OCI-LY3 (cell line): ENCODE measurements around the gene SCN8A.

Source experiments
- H2AFZ ChIP-seq: fragments of 200-600, 300-600 bp; shearing (Covaris generic); 2 replicates; pipeline ENCODE4 v1.6.0; 2014; ENCODE audit warnings: antibody characterized with exemption, low read depth, low read length
- H3K27ac ChIP-seq: fragments of 200-600, 300-600 bp; sonication (generic); 2 replicates; pipeline ENCODE4 v1.5.1; 2014; ENCODE audit warnings: mild to moderate bottlenecking, low read length, moderate library complexity, mixed read lengths
- H3K27me3 ChIP-seq: fragments of 200-600, 300-600 bp; sonication (generic); 2 replicates; pipeline ENCODE4 v1.6.1; 2014; ENCODE audit warnings: low read depth, low read length, mixed read lengths
- H3K36me3 ChIP-seq: fragments of 200-600, 300-600 bp; sonication (generic); replicated peaks from 2 replicates; pipeline ENCODE3; 2014; ENCODE audit warnings: low read depth, low read length, mixed read lengths
- H3K4me1 ChIP-seq: fragments of 300-600, 200-600 bp; sonication (generic); 2 replicates; pipeline ENCODE4 v1.6.1; 2014; ENCODE audit warnings: low read length, mixed read lengths
- H3K4me2 ChIP-seq: fragments of 200-600, 300-600 bp; sonication (generic); 2 replicates; pipeline ENCODE4 v1.6.1; 2014; ENCODE audit warnings: low read length, mixed read lengths
- H3K4me3 ChIP-seq: fragments of 300-600, 200-600 bp; sonication (generic); 2 replicates; pipeline ENCODE4 v1.5.1; 2014; ENCODE audit warnings: antibody characterized with exemption, mild to moderate bottlenecking, low read length, moderate library complexity
- H3K79me2 ChIP-seq: fragments of 300-600, 200-600 bp; shearing (Covaris generic); 2 replicates; pipeline ENCODE4 v1.6.1; 2014; ENCODE audit warnings: mild to moderate bottlenecking, low read length, mixed read lengths
- H3K9ac ChIP-seq: fragments of 300-600, 200-600 bp; shearing (Covaris generic); 2 replicates; pipeline ENCODE4 v1.6.0; 2014; ENCODE audit warnings: mild to moderate bottlenecking, low read length, moderate library complexity
- H3K9me3 ChIP-seq: fragments of 200-600, 300-600 bp; shearing (Covaris generic); 2 replicates; pipeline ENCODE4 v1.6.1; 2014; ENCODE audit warnings: low read length, mixed read lengths; ENCODE audit not compliant: insufficient read depth
- H4K20me1 ChIP-seq: fragments of 200-600, 300-600 bp; sonication (generic); 2 replicates; pipeline ENCODE4 v1.6.1; 2016; ENCODE audit warnings: low read length, mixed read lengths; ENCODE audit not compliant: insufficient read depth
- EZH2phosphoT487 ChIP-seq: fragments of 200-600 bp; shearing (Covaris generic); IDR thresholded peaks from 2 replicates; pipeline ENCODE4 v1.6.1; 2018; ENCODE audit warnings: antibody characterized with exemption, mixed run types, low read depth
- TF ChIP-seq, protein P1 (sequence below): fragments of 200-600, 300-600 bp; sonication (generic); IDR thresholded peaks from 2 replicates; pipeline ENCODE4 v1.5.1; 2014; ENCODE audit warnings: antibody characterized with exemption, low read length, low read depth

Gene SCN8A

DNA sequence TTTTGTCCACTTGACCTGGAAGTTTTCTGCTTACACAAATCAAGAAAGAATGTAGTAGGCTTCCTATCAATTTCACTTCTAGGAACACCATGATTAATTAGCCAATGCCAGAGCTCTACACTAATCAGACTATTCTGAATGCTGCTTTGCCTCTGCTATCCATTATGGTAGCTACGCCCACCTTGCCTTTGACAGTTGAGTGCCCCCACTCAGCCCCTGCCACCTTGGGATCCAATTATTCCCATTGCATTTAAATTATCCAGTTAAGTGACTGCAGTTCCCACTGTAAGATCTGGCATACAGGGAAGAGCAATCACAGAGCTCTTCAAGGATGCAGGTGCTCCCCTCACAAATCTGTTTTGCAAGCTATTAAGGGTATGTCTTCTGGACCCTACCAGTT, 210.0 kb downstream of the SCN8A start:
- Histone ChIP-seq H3K4me1 (no peaks in the 10 kb centered on the region), H3K4me2 (no peak overlapping the region), H2AFZ (no peak overlapping the region), H3K79me2 (no peaks in the 10 kb centered on the region), H3K9me3 (no peaks in the 10 kb centered on the region), H3K36me3 (no peaks in the 10 kb centered on the region), H3K4me3 (no peak overlapping the region), H3K27me3 (no peaks in the 10 kb centered on the region), H3K9ac (no peak overlapping the region), H4K20me1 (no peaks in the 10 kb centered on the region), H3K27ac (no peak overlapping the region)
- no peak for TF ChIP-seq EZH2phosphoT487
- TF ChIP-seq, protein P1, sequence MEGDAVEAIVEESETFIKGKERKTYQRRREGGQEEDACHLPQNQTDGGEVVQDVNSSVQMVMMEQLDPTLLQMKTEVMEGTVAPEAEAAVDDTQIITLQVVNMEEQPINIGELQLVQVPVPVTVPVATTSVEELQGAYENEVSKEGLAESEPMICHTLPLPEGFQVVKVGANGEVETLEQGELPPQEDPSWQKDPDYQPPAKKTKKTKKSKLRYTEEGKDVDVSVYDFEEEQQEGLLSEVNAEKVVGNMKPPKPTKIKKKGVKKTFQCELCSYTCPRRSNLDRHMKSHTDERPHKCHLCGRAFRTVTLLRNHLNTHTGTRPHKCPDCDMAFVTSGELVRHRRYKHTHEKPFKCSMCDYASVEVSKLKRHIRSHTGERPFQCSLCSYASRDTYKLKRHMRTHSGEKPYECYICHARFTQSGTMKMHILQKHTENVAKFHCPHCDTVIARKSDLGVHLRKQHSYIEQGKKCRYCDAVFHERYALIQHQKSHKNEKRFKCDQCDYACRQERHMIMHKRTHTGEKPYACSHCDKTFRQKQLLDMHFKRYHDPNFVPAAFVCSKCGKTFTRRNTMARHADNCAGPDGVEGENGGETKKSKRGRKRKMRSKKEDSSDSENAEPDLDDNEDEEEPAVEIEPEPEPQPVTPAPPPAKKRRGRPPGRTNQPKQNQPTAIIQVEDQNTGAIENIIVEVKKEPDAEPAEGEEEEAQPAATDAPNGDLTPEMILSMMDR, result no peak

DNA sequence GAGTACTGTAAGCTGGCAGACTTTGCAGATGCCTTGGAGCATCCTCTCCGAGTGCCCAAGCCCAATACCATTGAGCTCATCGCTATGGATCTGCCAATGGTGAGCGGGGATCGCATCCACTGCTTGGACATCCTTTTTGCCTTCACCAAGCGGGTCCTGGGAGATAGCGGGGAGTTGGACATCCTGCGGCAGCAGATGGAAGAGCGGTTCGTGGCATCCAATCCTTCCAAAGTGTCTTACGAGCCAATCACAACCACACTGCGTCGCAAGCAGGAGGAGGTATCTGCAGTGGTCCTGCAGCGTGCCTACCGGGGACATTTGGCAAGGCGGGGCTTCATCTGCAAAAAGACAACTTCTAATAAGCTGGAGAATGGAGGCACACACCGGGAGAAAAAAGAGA, 215.9 kb downstream of the SCN8A start:
- peaks cover 6% of the 10 kb centered on the region for H3K4me1 ChIP-seq
- H3K79me2 ChIP-seq, result no peaks in the 10 kb centered on the region
- H3K27me3 ChIP-seq, result no peaks in the 10 kb centered on the region
- H3K9me3 ChIP-seq, result no peaks in the 10 kb centered on the region
- H3K36me3 ChIP-seq, result no peaks in the 10 kb centered on the region
- H4K20me1 ChIP-seq, result 0 out of 2 replicates have a peak, but pooled peaks cover 2% of the 10 kb centered on the region
- no peak overlapping the region for H3K27ac ChIP-seq
- no peak overlapping the region for H3K9ac ChIP-seq
- H2AFZ ChIP-seq, result no peak overlapping the region
- TF ChIP-seq EZH2phosphoT487, result no peak
- TF ChIP-seq, protein P1, result no peak
- no peak overlapping the region for H3K4me2 ChIP-seq
- H3K4me3 ChIP-seq, result no peak overlapping the region

DNA sequence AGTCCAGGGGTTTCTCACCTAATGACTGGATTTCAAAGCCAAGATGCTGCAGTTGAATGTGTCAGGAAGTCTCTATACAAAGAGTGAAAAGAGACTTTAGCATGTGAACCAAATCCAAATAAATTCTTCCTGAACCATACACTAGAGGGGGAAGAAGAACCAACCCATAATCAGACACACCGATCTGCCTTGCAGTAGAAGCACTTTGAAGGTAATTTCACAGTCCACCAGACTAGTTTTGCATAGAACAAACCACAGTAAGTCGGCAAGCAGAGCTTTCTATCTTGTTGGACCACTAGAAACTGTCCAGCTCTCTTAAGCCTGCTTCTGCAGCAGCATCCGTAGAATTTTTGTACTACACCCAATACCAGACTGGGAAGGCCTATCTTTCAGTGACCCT, 218.2 kb downstream of the SCN8A start:
- no peak overlapping the region for H3K9ac ChIP-seq
- H3K4me1 ChIP-seq, result peaks cover 6% of the 10 kb centered on the region
- no peak overlapping the region for H3K4me3 ChIP-seq
- H3K4me2 ChIP-seq, result no peak overlapping the region
- H3K36me3 ChIP-seq, result no peaks in the 10 kb centered on the region
- no peak for TF ChIP-seq EZH2phosphoT487
- TF ChIP-seq, protein P1, result no peak
- no peaks in the 10 kb centered on the region for H3K79me2 ChIP-seq
- no peak overlapping the region for H3K27ac ChIP-seq
- H4K20me1 ChIP-seq, result 0 out of 2 replicates have a peak, but pooled peaks cover 2% of the 10 kb centered on the region
- H2AFZ ChIP-seq, result no peak overlapping the region
- H3K9me3 ChIP-seq, result no peaks in the 10 kb centered on the region
- H3K27me3 ChIP-seq, result no peaks in the 10 kb centered on the region

DNA sequence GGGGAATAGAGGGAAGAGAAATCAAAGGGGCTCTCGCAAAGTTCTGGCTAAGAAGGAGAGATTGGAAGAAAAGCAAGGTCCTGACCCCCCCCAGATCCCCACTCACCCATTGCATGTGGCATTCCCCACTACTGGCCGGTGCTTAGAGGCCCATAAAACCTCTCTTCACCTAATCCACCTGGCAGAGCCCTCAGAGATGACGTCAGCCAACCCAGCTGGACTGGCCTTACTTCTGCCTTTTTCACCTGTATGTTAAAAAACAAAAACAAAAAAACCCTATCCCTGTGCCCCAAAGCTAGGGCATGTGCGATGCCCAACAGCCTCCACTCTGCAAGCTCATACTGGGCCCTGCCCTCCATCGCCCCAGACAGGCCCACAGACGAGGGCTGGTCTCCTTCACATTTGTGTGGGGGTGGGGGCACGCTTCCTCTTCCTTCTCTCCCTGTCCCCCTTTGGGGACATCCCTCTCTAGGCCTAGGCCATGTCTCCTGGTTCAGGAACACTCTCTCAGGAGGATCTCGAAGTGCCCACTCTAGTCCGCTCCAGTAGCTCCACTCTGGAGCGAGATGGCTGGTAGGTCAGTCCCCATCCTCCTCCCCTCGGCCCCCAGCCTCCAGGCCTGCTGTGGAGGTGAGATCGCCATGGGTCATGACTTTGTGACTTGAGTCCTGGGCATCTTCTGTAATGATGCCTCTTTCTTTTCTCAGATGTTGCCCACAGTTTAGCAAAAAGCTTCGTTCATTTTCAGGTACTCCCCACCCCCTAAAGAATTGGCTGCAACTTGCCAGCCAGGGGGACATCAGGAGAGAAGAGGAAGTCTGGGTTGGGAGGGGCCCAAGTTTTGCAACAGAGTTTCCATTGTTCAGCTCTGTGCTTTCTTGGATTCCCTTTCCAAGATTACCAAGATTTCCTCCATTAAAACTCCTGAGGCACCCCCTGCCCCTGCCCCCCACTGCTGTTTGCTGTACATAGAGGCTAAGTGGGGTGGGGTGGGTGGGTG, 220.5 kb downstream of the SCN8A start:
- Histone ChIP-seq H3K27ac (no peak overlapping the region), H3K4me3 (no peak overlapping the region), H3K9me3 (no peaks in the 10 kb centered on the region), H2AFZ (no peak overlapping the region), H3K9ac (no peak overlapping the region), H3K36me3 (no peaks in the 10 kb centered on the region), H3K4me2 (no peak overlapping the region), H4K20me1 (0 out of 2 replicates have a peak, but pooled peaks cover 2% of the 10 kb centered on the region), H3K4me1 (peaks cover 6% of the 10 kb centered on the region), H3K27me3 (no peaks in the 10 kb centered on the region), H3K79me2 (no peaks in the 10 kb centered on the region)
- TF ChIP-seq, protein P1, result no peak
- no peak for TF ChIP-seq EZH2phosphoT487
